Activated CD8-positive, alpha-beta memory T cell treated with anti-CD3 and anti-CD28 coated beads for 1 hour (primary cell): ENCODE measurements around the gene MYO16.
"Not testable (repeated sequence)": the region's sequence is repeated elsewhere in the genome, so short reads cannot be mapped to it uniquely, and the experiment has no call there.

Experiments used
- DNase-seq, 2 donors: peaks; one replicate each; pipeline ENCODE4 v3.0.0-alpha.2; 2020; ENCODE audit warnings: low read depth in 1 of 2; ENCODE audit errors: extremely low read depth in 1 of 2

Gene MYO16

GRCh38 chr13:109214393-109214792 lies 585.0 kb downstream of the MYO16 start:
- DNase-seq: no peak

- DNase-seq: no peak
Measured at GRCh38 chr13:109215377-109215776, 586.0 kb downstream of the MYO16 start.

- DNase-seq: not testable (repeated sequence)
Measured at GRCh38 chr13:109217510-109217909, 588.1 kb downstream of the MYO16 start.

GRCh38 chr13:109220631-109221030 lies 591.2 kb downstream of the MYO16 start:
- no peak for DNase-seq

- no peak for DNase-seq
Measured at GRCh38 chr13:109224033-109224432, 594.6 kb downstream of the MYO16 start.

- DNase-seq: no peak
Measured at GRCh38 chr13:109226631-109227030, 597.2 kb downstream of the MYO16 start.

GRCh38 chr13:109227344-109227940 lies 598.0 kb downstream of the MYO16 start:
- DNase-seq: no peak

GRCh38 chr13:109228211-109228610 lies 598.8 kb downstream of the MYO16 start:
- DNase-seq: no peak

- DNase-seq: no peak
Measured at GRCh38 chr13:109231888-109232287, 602.5 kb downstream of the MYO16 start.

GRCh38 chr13:109233293-109233692 lies 603.9 kb downstream of the MYO16 start:
- no peak for DNase-seq

GRCh38 chr13:109235901-109236300 lies 606.5 kb downstream of the MYO16 start:
- DNase-seq: no peak

GRCh38 chr13:109241160-109241559 lies 611.7 kb downstream of the MYO16 start:
- no peak for DNase-seq

GRCh38 chr13:109243311-109243951 lies 614.0 kb downstream of the MYO16 start:
- DNase-seq: no peak

- no peak for DNase-seq
Measured at GRCh38 chr13:109244566-109244965, 615.2 kb downstream of the MYO16 start.

- DNase-seq: no peak
Measured at GRCh38 chr13:109246001-109246400, 616.6 kb downstream of the MYO16 start.

GRCh38 chr13:109249780-109250528 lies 620.5 kb downstream of the MYO16 start:
- no peak for DNase-seq

- DNase-seq: no peak
Measured at GRCh38 chr13:109251956-109252355, 622.5 kb downstream of the MYO16 start.

- no peak for DNase-seq
Measured at GRCh38 chr13:109253316-109253715, 623.9 kb downstream of the MYO16 start.

GRCh38 chr13:109254274-109254673 lies 624.9 kb downstream of the MYO16 start:
- DNase-seq: no peak

GRCh38 chr13:109255141-109255856 lies 625.9 kb downstream of the MYO16 start:
- DNase-seq: no peak
